Right cardiac atrium (tissue), 5 donors: Measurements from ENCODE around the gene FCRL3. TPM values are rescaled to one million over a fixed set of nuclear protein-coding genes. Genes with fewer than 3 reads are reported as not detected.

Experiments used
- polyA plus RNA-seq: library from polyadenylated mRNA; stranded (reverse); fragments of 200-250 nt; gene quantifications from one replicate; pipeline ENCODE4 v1.2.3, GENCODE V29; 2013
- total RNA-seq, 4 donors: library from RNA; stranded (reverse); fragmentation: NEBNext Ultra II Directional; extraction: Animal tissue kit (Norgen Biotek cat#: 25700); gene quantifications; one replicate each; pipeline ENCODE4 v1.2.1, GENCODE V29; 2021
- donor health status: healthy with polysubstance abuse.
- donor health status: DM: no; HTN: yes; CAD: no.
- donor health status: DM: no; HTN: no; CAD: no.
- donor health status: DM: no; HTN: yes; CAD: no; lungs with severe emphysema.
- donor health status: DM: yes; HTN: yes; CAD: no.

Gene FCRL3
- total and polyA plus RNA-seq, 5 donors = 0.08 TPM; not detected in 4

Other genes with a start within 250 kb of the FCRL3 start
- under 1 TPM in 3 of 4 donors, not detected in 1; 0.08 to 0.32 (median 0.11) TPM for gene FCRL5, start 148.3 kb downstream of the FCRL3 start, total RNA-seq
- not detected for gene FCRL5, start 148.3 kb downstream of the FCRL3 start, polyA plus RNA-seq
- gene FCRL4, start 102.7 kb downstream of the FCRL3 start, total RNA-seq = not detected
- gene FCRL4, start 102.7 kb downstream of the FCRL3 start, polyA plus RNA-seq = not detected
- not detected for gene FCRL2, start 76.4 kb upstream of the FCRL3 start, total RNA-seq
- gene FCRL2, start 76.4 kb upstream of the FCRL3 start, polyA plus RNA-seq = not detected
- not detected for gene FCRL1, start 119.4 kb upstream of the FCRL3 start, total RNA-seq
- gene FCRL1, start 119.4 kb upstream of the FCRL3 start, polyA plus RNA-seq = not detected
- gene CD5L, start 141.0 kb upstream of the FCRL3 start, total RNA-seq = under 1 TPM in 2 of 4 donors, not detected in 2; 0.24 to 0.42 TPM
- 0.29 TPM for gene CD5L, start 141.0 kb upstream of the FCRL3 start, polyA plus RNA-seq